ENCODE results near the gene C12orf42. TPM values are rescaled to one million over a fixed set of nuclear protein-coding genes. Genes with fewer than 3 reads are reported as not detected.

The C12orf42 gene
- total RNA-seq, 2 experiments from 2014 or later: not detected

DNA sequence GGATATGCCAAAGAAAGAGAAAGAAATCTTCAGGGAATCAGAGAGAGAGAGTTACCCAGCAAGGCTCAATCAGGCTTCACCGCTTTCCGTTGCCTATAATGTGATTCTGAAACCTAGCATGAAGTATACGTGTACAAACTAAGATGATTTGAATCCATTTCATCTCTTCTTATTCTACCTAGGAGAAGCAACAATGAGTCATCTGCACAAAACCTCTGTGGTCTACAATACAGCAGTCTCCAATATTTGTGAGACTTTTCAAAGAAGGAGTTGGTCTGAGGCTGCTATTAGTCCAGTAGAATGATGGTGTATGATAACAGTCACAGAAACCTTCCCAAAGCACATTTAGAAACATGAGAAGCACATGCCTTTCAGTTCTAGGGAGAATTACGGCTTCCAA lies 141.9 kb downstream of the C12orf42 start:
- no peak for DNase-seq
- CTCF ChIA-PET: no interaction called here
- H3K4me1 Mint-ChIP-seq (ENCODE audit: low read depth): no peaks in the 10 kb centered on the region
- H3K9me3 Mint-ChIP-seq: peaks cover 4% of the 10 kb centered on the region
- H3K36me3 Mint-ChIP-seq: peaks cover 4% of the 10 kb centered on the region
- intact Hi-C loops (cut with micrococcal nuclease): no loop called here
- POLR2A ChIA-PET: no interaction called here
- H3K27ac Mint-ChIP-seq: no peak overlapping the region
- no peak overlapping the region for H3K4me3 Mint-ChIP-seq
- H3K27me3 Mint-ChIP-seq: no peaks in the 10 kb centered on the region

GRCh38 chr12:103350116-103350515 lies 145.7 kb downstream of the C12orf42 start:
- Mint-ChIP-seq H3K9me3 (peaks cover 6% of the 10 kb centered on the region), H3K27ac (no peak overlapping the region), H3K27me3 (no peaks in the 10 kb centered on the region), H3K4me1 (ENCODE audit: low read depth) (peaks cover 3% of the 10 kb centered on the region), H3K36me3 (peaks cover 7% of the 10 kb centered on the region), H3K4me3 (no peak overlapping the region)
- intact Hi-C loops (cut with micrococcal nuclease): no loop called here
- CTCF ChIA-PET: no interaction called here
- POLR2A ChIA-PET: no interaction called here
- no peak for DNase-seq

DNA sequence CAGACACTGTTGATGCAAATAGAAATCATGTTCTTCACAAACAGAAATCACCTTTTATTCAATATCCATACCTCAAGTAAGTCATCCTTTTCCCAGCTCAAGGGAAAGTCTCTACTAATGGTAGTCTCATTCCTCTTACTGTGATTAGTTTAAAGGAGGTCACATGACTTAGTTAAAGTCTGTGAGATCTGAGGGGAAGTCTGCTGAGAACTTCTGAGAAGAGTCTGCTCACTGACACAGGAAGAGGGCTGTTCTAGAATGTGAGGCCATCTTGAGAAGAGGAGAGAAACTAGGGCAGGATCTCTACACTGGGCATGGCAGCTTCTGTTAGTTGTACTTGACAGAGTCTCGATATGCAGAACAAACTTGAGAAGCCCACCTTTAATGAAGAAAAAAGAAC lies 146.8 kb downstream of the C12orf42 start:
- POLR2A ChIA-PET: no interaction called here
- peaks cover 3% of the 10 kb centered on the region for H3K4me1 Mint-ChIP-seq (ENCODE audit: low read depth)
- peaks cover 6% of the 10 kb centered on the region for H3K36me3 Mint-ChIP-seq
- H3K4me3 Mint-ChIP-seq: no peak overlapping the region
- intact Hi-C loops (cut with micrococcal nuclease): no loop called here
- CTCF ChIA-PET: no interaction called here
- H3K27ac Mint-ChIP-seq: no peak overlapping the region
- no peaks in the 10 kb centered on the region for H3K27me3 Mint-ChIP-seq
- no peak for DNase-seq
- peaks cover 4% of the 10 kb centered on the region for H3K9me3 Mint-ChIP-seq

- Mint-ChIP-seq H3K4me3 (no peak overlapping the region), H3K36me3 (no peaks in the 10 kb centered on the region), H3K9me3 (peaks cover 8% of the 10 kb centered on the region), H3K4me1 (ENCODE audit: low read depth) (no peaks in the 10 kb centered on the region), H3K27me3 (no peaks in the 10 kb centered on the region), H3K27ac (no peak overlapping the region)
- ChIA-PET POLR2A (no interaction called here), CTCF (no interaction called here)
- intact Hi-C loops (cut with micrococcal nuclease): no loop called here
- no peak for DNase-seq
These were observed 158.8 kb downstream of the C12orf42 start for GRCh38 chr12:103336940-103337339.

- no peaks in the 10 kb centered on the region for H3K27me3 Mint-ChIP-seq
- no peaks in the 10 kb centered on the region for H3K9me3 Mint-ChIP-seq
- DNase-seq: no peak
- no peak overlapping the region for H3K27ac Mint-ChIP-seq
- ChIA-PET CTCF (no interaction called here), POLR2A (no interaction called here)
- intact Hi-C loops (cut with micrococcal nuclease): no loop called here
- H3K4me1 Mint-ChIP-seq (ENCODE audit: low read depth): no peaks in the 10 kb centered on the region
- no peaks in the 10 kb centered on the region for H3K36me3 Mint-ChIP-seq
- no peak overlapping the region for H3K4me3 Mint-ChIP-seq
These were observed 161.3 kb downstream of the C12orf42 start for GRCh38 chr12:103334466-103334865.

DNA sequence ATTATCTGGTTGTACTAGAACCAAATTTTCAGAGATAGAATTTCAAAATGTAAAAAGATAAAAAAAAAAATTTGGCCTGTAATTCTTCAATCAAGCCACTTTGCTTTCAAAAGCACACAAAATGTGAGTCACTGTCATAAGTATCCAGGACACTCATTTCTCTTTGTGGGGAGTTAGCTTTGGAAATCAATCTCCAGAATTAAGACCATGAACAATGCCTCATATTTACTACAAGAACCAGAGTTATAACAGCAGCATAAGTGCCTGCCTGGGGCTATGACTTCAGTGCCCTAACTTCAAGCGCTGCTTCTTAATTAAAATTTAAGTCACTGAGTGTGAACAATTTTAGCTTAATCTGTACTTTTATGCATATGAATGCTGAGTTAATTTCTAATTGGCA lies 162.1 kb downstream of the C12orf42 start:
- Mint-ChIP-seq H3K27me3 (no peaks in the 10 kb centered on the region), H3K9me3 (no peaks in the 10 kb centered on the region), H3K27ac (no peak overlapping the region), H3K4me3 (no peak overlapping the region), H3K4me1 (ENCODE audit: low read depth) (no peaks in the 10 kb centered on the region), H3K36me3 (no peaks in the 10 kb centered on the region)
- DNase-seq: no peak
- intact Hi-C loops (cut with micrococcal nuclease): no loop called here
- ChIA-PET POLR2A (no interaction called here), CTCF (no interaction called here)

DNA sequence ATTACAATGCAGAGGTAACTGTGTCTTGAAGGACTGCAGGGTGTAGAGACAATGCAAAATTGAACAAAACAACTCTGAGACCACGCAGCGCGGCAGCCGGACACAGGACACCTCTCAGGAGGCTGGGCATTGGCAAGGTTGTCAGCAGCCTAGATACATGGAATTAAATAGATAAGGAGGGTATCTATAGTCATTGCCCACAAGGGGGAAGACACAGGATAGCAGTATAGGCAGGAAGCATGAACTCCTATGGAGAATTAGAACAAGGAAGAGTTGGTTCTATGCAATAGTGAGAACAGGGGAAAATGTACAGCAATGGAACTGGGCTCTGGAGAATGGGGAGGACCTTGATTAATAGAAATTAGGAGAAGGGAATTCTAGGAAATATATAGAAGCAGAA lies 164.1 kb downstream of the C12orf42 start:
- intact Hi-C loops (cut with micrococcal nuclease): no loop called here
- Mint-ChIP-seq H3K36me3 (no peaks in the 10 kb centered on the region), H3K27ac (no peak overlapping the region), H3K9me3 (no peaks in the 10 kb centered on the region), H3K27me3 (no peaks in the 10 kb centered on the region), H3K4me3 (no peak overlapping the region), H3K4me1 (ENCODE audit: low read depth) (no peaks in the 10 kb centered on the region)
- no peak for DNase-seq
- ChIA-PET CTCF (no interaction called here), POLR2A (no interaction called here)

DNA sequence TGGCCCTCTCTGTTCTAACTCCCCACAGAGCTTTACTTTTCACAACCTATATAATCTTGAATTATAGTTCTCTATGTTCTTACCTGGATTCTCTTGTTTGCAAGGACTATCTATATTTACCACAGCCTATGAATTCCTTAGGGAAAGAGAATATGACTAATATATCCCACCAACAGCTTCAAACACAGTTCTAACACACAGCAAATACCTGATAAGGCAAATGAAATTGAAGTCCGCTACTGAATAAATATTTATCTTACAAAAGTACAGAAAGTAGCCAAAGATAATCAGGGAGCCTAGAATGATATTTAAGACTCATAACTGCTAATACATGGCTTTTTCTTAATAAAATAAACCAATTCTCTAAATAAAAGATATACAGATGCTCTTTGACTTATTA lies 165.1 kb downstream of the C12orf42 start:
- no peaks in the 10 kb centered on the region for H3K27me3 Mint-ChIP-seq
- H3K36me3 Mint-ChIP-seq: no peaks in the 10 kb centered on the region
- DNase-seq: no peak
- H3K4me1 Mint-ChIP-seq (ENCODE audit: low read depth): no peaks in the 10 kb centered on the region
- POLR2A ChIA-PET: no interaction called here
- H3K4me3 Mint-ChIP-seq: no peak overlapping the region
- H3K9me3 Mint-ChIP-seq: no peaks in the 10 kb centered on the region
- intact Hi-C loops (cut with micrococcal nuclease): no loop called here
- no peak overlapping the region for H3K27ac Mint-ChIP-seq
- CTCF ChIA-PET: no interaction called here

DNA sequence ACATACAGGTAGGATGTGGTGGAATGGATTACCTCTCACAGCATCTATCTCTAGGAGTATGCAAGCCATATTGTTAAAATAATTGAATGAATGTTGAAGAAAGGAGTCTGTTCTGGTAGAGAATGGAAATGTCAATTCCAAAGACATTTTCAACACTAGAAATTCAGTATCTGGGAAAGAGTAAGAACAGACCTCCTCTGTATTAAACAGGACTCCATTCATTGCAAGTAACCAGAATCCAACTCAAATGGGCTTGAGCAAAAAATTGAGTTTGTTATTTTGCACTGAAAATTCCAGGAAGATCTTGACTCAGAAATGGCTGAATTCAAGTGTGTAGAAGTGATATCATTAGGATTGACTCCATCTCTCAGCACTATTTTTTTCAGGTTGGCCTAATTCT lies 168.1 kb downstream of the C12orf42 start:
- Mint-ChIP-seq H3K9me3 (peaks cover 3% of the 10 kb centered on the region), H3K27ac (no peak overlapping the region), H3K27me3 (no peaks in the 10 kb centered on the region), H3K4me3 (no peak overlapping the region), H3K4me1 (ENCODE audit: low read depth) (no peaks in the 10 kb centered on the region), H3K36me3 (no peaks in the 10 kb centered on the region)
- POLR2A ChIA-PET: no interaction called here
- intact Hi-C loops (cut with micrococcal nuclease): loop anchor here (5.0 kb wide), 1 partner anchor 220 kb away; no protein-coding TSS in a partner anchor
- CTCF ChIA-PET: no interaction called here
- no peak for DNase-seq

GRCh38 chr12:103326190-103326589 lies 169.6 kb downstream of the C12orf42 start:
- H3K27ac Mint-ChIP-seq: no peak overlapping the region
- CTCF ChIA-PET: interaction anchor here (0.6 to 1.3 kb wide), 3 partner anchors 12 to 176 kb away, joined by 3 to 4 read pairs (median 3); no protein-coding TSS in a partner anchor

DNA sequence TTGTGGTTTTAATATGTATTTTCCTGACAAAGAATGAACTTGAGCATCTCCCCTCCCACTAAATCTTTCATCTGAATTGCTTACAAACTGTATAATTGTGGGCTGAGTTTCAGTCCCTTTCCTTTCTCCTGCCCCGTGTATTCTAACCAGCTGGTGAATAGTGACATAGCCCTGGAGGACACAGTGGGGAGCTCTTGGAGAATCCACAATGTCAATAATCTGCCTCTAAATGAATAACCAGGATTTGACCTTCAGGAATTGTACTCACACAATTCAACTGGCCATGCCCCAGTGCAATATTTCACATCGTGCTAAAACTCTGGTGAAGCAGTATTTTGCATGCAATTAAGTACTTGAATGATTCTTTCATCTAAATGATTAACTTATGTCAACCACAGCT lies 177.2 kb downstream of the C12orf42 start:
- Mint-ChIP-seq H3K4me1 (ENCODE audit: low read depth) (no peaks in the 10 kb centered on the region), H3K27ac (no peak overlapping the region), H3K27me3 (no peaks in the 10 kb centered on the region), H3K36me3 (peaks cover 5% of the 10 kb centered on the region), H3K4me3 (no peak overlapping the region), H3K9me3 (peaks cover 22% of the 10 kb centered on the region)
- POLR2A ChIA-PET: no interaction called here
- CTCF ChIA-PET: no interaction called here
- no peak for DNase-seq
- intact Hi-C loops (cut with micrococcal nuclease): no loop called here

More at GRCh38 chr12:103326190-103326589, 169.6 kb downstream of the C12orf42 start:
- H3K9me3 Mint-ChIP-seq: peaks cover 5% of the 10 kb centered on the region
- no peaks in the 10 kb centered on the region for H3K36me3 Mint-ChIP-seq
- DNase-seq: no peak
- H3K27me3 Mint-ChIP-seq: no peaks in the 10 kb centered on the region
- POLR2A ChIA-PET: no interaction called here
- no peaks in the 10 kb centered on the region for H3K4me1 Mint-ChIP-seq (ENCODE audit: low read depth)
- intact Hi-C loops (cut with micrococcal nuclease): loop anchor here (5.0 kb wide), 1 partner anchor 221 kb away; no protein-coding TSS in a partner anchor
- H3K4me3 Mint-ChIP-seq: no peak overlapping the region

GRCh38 chr12:103317220-103317619 lies 178.5 kb downstream of the C12orf42 start:
- ChIA-PET CTCF (no interaction called here), POLR2A (no interaction called here)
- intact Hi-C loops (cut with micrococcal nuclease): no loop called here

DNA sequence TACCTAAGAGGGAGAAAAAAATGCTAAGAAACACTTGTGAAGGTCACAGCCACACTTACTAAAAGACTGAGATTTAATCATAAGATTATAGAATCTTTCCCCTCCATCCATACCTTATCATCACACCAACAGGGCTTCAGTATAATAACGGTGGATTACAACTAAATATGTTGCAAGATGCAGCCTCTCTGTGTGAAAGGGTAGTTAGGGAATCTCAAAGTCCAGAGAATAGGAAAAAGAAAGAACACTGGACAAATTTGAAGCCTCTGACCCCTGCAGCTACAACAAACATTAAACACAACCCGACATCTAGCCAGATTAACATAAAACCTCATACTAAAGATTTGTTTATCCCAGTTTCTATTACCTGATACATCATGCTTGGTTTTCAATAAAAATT lies 181.0 kb downstream of the C12orf42 start:
- no peak overlapping the region for H3K4me3 Mint-ChIP-seq
- CTCF ChIA-PET: interaction anchor here (1.2 kb wide), 1 partner anchor 11 kb away, joined by 4 read pairs; no protein-coding TSS in a partner anchor
- no peaks in the 10 kb centered on the region for H3K27me3 Mint-ChIP-seq
- no peaks in the 10 kb centered on the region for H3K4me1 Mint-ChIP-seq (ENCODE audit: low read depth)
- intact Hi-C loops (cut with micrococcal nuclease): no loop called here
- POLR2A ChIA-PET: no interaction called here
- no peak overlapping the region for H3K27ac Mint-ChIP-seq
- no peak for DNase-seq
- H3K36me3 Mint-ChIP-seq: peaks cover 3% of the 10 kb centered on the region
- peaks cover 17% of the 10 kb centered on the region for H3K9me3 Mint-ChIP-seq

More at GRCh38 chr12:103317220-103317619, 178.5 kb downstream of the C12orf42 start:
- H3K27me3 Mint-ChIP-seq: no peaks in the 10 kb centered on the region
- no peak overlapping the region for H3K4me3 Mint-ChIP-seq
- no peak overlapping the region for H3K27ac Mint-ChIP-seq
- no peak for DNase-seq
- H3K36me3 Mint-ChIP-seq: peaks cover 5% of the 10 kb centered on the region
- peaks cover 19% of the 10 kb centered on the region for H3K9me3 Mint-ChIP-seq
- H3K4me1 Mint-ChIP-seq (ENCODE audit: low read depth): no peaks in the 10 kb centered on the region
